Measurements from ENCODE around the gene OCEL1. TPM values are rescaled to one million over a fixed set of nuclear protein-coding genes. Genes with fewer than 3 reads are reported as not detected.

OCEL1 gene
- total and polyA plus RNA-seq, 2 of the 13 experiments (the other 11 are each of a cell fraction or from before 2014, with no cell fraction given) = 10.6 to 17.2 TPM

- TF ChIP-seq ARID4A (CRISPR knock-in tag; IDR thresholded peaks at IDR 0.05; ENCODE audit: borderline replicate concordance) (peak; percentile 42; the same call in 1 of the 2 replicates), ZSCAN12 (CRISPR knock-in tag; IDR thresholded peaks at IDR 0.05) (no peak), NFKB2 (CRISPR knock-in tag; IDR thresholded peaks at IDR 0.05; ENCODE audit: borderline replicate concordance) (no peak), HOXD1 (CRISPR knock-in tag; IDR thresholded peaks at IDR 0.05) (0 out of 2 replicates have a peak, but pooled peaks have one; percentile 23), ZNF329 (CRISPR knock-in tag; IDR thresholded peaks at IDR 0.05; ENCODE audit: low read depth) (no peak), NR2C2 (CRISPR knock-in tag; IDR thresholded peaks at IDR 0.05; ENCODE audit: borderline replicate concordance) (peak; percentile 94), ETV5 (CRISPR knock-in tag; IDR thresholded peaks at IDR 0.05; ENCODE audit: borderline replicate concordance) (peak; percentile 32; the same call in 1 of the 2 replicates), AHDC1 (CRISPR knock-in tag; IDR thresholded peaks at IDR 0.05; ENCODE audit: borderline replicate concordance) (peak; percentile 45; the same call in 1 of the 2 replicates), ZNF350 (CRISPR knock-in tag; IDR thresholded peaks at IDR 0.05; ENCODE audit: borderline replicate concordance, low read depth) (0 out of 2 replicates have a peak, but pooled peaks have one; percentile 58), PLSCR1 (CRISPR knock-in tag; IDR thresholded peaks at IDR 0.05; ENCODE audit: borderline replicate concordance) (no peak), ZNF292 (CRISPR knock-in tag; IDR thresholded peaks at IDR 0.05; ENCODE audit: borderline replicate concordance, low read depth) (peak; percentile 32; the same call in 1 of the 2 replicates), THAP8 (CRISPR knock-in tag; IDR thresholded peaks at IDR 0.05; ENCODE audit: borderline replicate concordance) (no peak), PRPF4 (IDR thresholded peaks at IDR 0.05; ENCODE audit: low read depth, low read length, poor library complexity, severe bottlenecking) (no peak), AGO2 (optimal IDR thresholded peaks at IDR 0.05; ENCODE audit: low read depth, low read length) (peak; percentile 74)
Measured at GRCh38 chr19:17240062-17240752, 14.2 kb downstream of the OCEL1 start (continued).

Measured in HepG2 (cell line).